T-cell (primary cell): ENCODE results near the gene PTDSS2. TPM values are rescaled to one million over a fixed set of nuclear protein-coding genes. Genes with fewer than 3 reads are reported as not detected.

Experiments used
- ATAC-seq, 4 experiments: fragments of 200-7000 bp in 3 of 4; fragments of 150-1000 bp in 1 of 4; cut with Tn5 transposase; replicated peaks in 1 of 4; 1 replicate in 3 of 4; 2 replicates in 1 of 4; pipeline ENCODE4 v1.10.0; 2021; ENCODE audit warnings: moderate library complexity in 3 of 4, mild to moderate bottlenecking in 2 of 4, moderate number of reproducible peaks in 1 of 4
- CTCF ChIA-PET, 2 donors: fragments of 300-600 bp; sonication (Branson Sonifier 250); formaldehyde crosslinking; loops; one replicate each; lab custom pipeline; 2022; ENCODE audit warnings: antibody characterized with exemption in 2 of 2; lab: Charles Lee
- POLR2A ChIA-PET, 2 donors: fragments of 300-600 bp; sonication (Branson Sonifier 250); formaldehyde crosslinking; loops; one replicate each; lab custom pipeline; 2022; ENCODE audit warnings: antibody characterized with exemption in 2 of 2; lab: Charles Lee
- DNase-seq, 35 experiments: peaks; one replicate each; pipeline versions ENCODE4 v3.0.0 to v3.0.0-alpha.2; 2013 to 2023
- H3K27ac ChIP-seq: one replicate; pipeline ENCODE4 v1.5.1; 2013; ENCODE audit warnings: low read length
- H3K27me3 ChIP-seq, 2 experiments: replicated peaks in 1 of 2; 1 replicate in 1 of 2; 2 replicates in 1 of 2; pipeline versions ENCODE4 v1.6.1 to v1.7.0; 2013; ENCODE audit warnings: low read length in 1 of 2, mixed read lengths in 1 of 2; ENCODE audit not compliant: control insufficient read depth in 2 of 2, insufficient read depth in 2 of 2; ENCODE audit errors: extremely low read depth in 1 of 2
- H3K36me3 ChIP-seq, 2 donors: 1 replicate in 1 of 2; 2 replicates in 1 of 2; pipeline versions ENCODE4 v1.6.1 to v1.7.0; 2013; ENCODE audit warnings: low read length in 1 of 2; ENCODE audit not compliant: control insufficient read depth in 2 of 2, insufficient read depth in 1 of 2; ENCODE audit errors: extremely low read depth in 1 of 2
- H3K4me1 ChIP-seq, 2 experiments: 1 replicate in 1 of 2; 2 replicates in 1 of 2; pipeline versions ENCODE4 v1.6.1 to v1.7.0; 2013; ENCODE audit warnings: low read length in 2 of 2, mixed read lengths in 1 of 2; ENCODE audit not compliant: insufficient read depth in 2 of 2, control insufficient read depth in 1 of 2; ENCODE audit errors: extremely low read depth in 1 of 2
- H3K4me3 ChIP-seq, 2 donors: 1 replicate in 1 of 2; 2 replicates in 1 of 2; pipeline versions ENCODE4 v1.5.1 to v1.7.0; 2013; ENCODE audit warnings: mild to moderate bottlenecking in 2 of 2, low read length in 1 of 2, moderate library complexity in 1 of 2; ENCODE audit not compliant: control insufficient read depth in 1 of 2; ENCODE audit errors: extremely low read depth in 1 of 2
- H3K9me3 ChIP-seq: 2 replicates; pipeline ENCODE4 v1.7.0; 2013
- H3K27ac Mint-ChIP-seq, 2 donors: one replicate each; pipeline ENCODE4 v1.8.0; 2020 to 2021; ENCODE audit warnings: mild to moderate bottlenecking in 2 of 2, mixed read lengths in 2 of 2
- H3K27me3 Mint-ChIP-seq, 2 donors: one replicate each; pipeline ENCODE4 v1.8.0; 2021 to 2022; ENCODE audit warnings: mixed read lengths in 2 of 2
- H3K36me3 Mint-ChIP-seq: one replicate; pipeline ENCODE4 v1.8.0; 2021; ENCODE audit warnings: mixed read lengths
- H3K4me1 Mint-ChIP-seq, 3 donors: one replicate each; pipeline ENCODE4 v1.8.0; 2020 to 2022; ENCODE audit warnings: mixed read lengths in 3 of 3, mild to moderate bottlenecking in 1 of 3
- H3K4me3 Mint-ChIP-seq, 3 donors: one replicate each; pipeline ENCODE4 v1.8.0; 2020 to 2022; ENCODE audit warnings: mild to moderate bottlenecking in 3 of 3, mixed read lengths in 3 of 3, moderate library complexity in 3 of 3
- H3K9me3 Mint-ChIP-seq, 3 donors: one replicate each; pipeline ENCODE4 v1.8.0; 2020 to 2022; ENCODE audit warnings: mixed read lengths in 3 of 3
- WGBS: methylation state at CpG from one replicate; pipeline ENCODE4 v1.1.5; 2013; ENCODE audit warnings: missing lambda C conversion rate; ENCODE audit not compliant: insufficient coverage; 5-methylcytosine and 5-hydroxymethylcytosine counted together
- total RNA-seq, 35 experiments: library from RNA in 6 of 35; stranded (reverse) in 6 of 35; fragments of 120-200 nt in 1 of 35; gene quantifications; one replicate each; pipeline versions ENCODE4 v1.2.1 to v1.2.4 and lab custom pipeline; 2013 to 2026

PTDSS2 gene
- total RNA-seq, 5 donors from 2014 or later (not counting 1 experiment from before 2014, with no cell fraction given): 22.4 to 33.5 (median 28.7) TPM

- no peaks in the 10 kb centered on the region for H3K9me3 ChIP-seq
- no peak overlapping the region for H3K27ac Mint-ChIP-seq
- no peaks in the 10 kb centered on the region for H3K27me3 ChIP-seq
- no peak overlapping the region for H3K4me3 Mint-ChIP-seq
- no peak overlapping the region for H3K27ac ChIP-seq
- H3K36me3 ChIP-seq: peaks cover 0 to 4% of the 10 kb centered on the region in 2 donors
- no peaks in the 10 kb centered on the region for H3K9me3 Mint-ChIP-seq
- no peaks in the 10 kb centered on the region for H3K27me3 Mint-ChIP-seq
- H3K36me3 Mint-ChIP-seq: no peaks in the 10 kb centered on the region
- POLR2A ChIA-PET: no interaction called here
- no peaks in the 10 kb centered on the region for H3K4me1 Mint-ChIP-seq
- WGBS: 97% methylated on average over 38 of the region's 38 CpGs
- DNase-seq: no peak
- CTCF ChIA-PET: no interaction called here
- no peak overlapping the region for H3K4me3 ChIP-seq
- no peak for ATAC-seq
- H3K4me1 ChIP-seq: no peaks in the 10 kb centered on the region
These were observed 34.5 kb downstream of the PTDSS2 start for GRCh38 chr11:484616-485015.

- H3K4me3 ChIP-seq: no peak overlapping the region
- ChIA-PET CTCF (no interaction called here), POLR2A (no interaction called here)
- H3K4me1 ChIP-seq: no peaks in the 10 kb centered on the region
- no peak overlapping the region for H3K27ac ChIP-seq
- 97% methylated on average over 18 of the region's 23 CpGs for WGBS
- Mint-ChIP-seq H3K36me3 (no peaks in the 10 kb centered on the region), H3K9me3 (no peaks in the 10 kb centered on the region), H3K27me3 (no peaks in the 10 kb centered on the region), H3K4me1 (no peaks in the 10 kb centered on the region), H3K27ac (no peak overlapping the region), H3K4me3 (no peak overlapping the region)
- DNase-seq: no peak
- ATAC-seq: no peak
- peaks cover 0 to 12% of the 10 kb centered on the region in 2 donors for H3K36me3 ChIP-seq
- no peaks in the 10 kb centered on the region for H3K9me3 ChIP-seq
- H3K27me3 ChIP-seq: no peaks in the 10 kb centered on the region
These were observed 36.1 kb downstream of the PTDSS2 start for GRCh38 chr11:486189-486588.

- Mint-ChIP-seq H3K27ac (no peak overlapping the region), H3K9me3 (no peaks in the 10 kb centered on the region), H3K4me1 (no peaks in the 10 kb centered on the region), H3K27me3 (no peaks in the 10 kb centered on the region), H3K4me3 (no peak overlapping the region), H3K36me3 (peaks cover 5% of the 10 kb centered on the region)
- no peak for ATAC-seq
- Histone ChIP-seq H3K4me3 (no peak overlapping the region), H3K27ac (no peak overlapping the region), H3K9me3 (no peaks in the 10 kb centered on the region), H3K27me3 (no peaks in the 10 kb centered on the region), H3K4me1 (no peaks in the 10 kb centered on the region), H3K36me3 (peaks cover 0 to 12% of the 10 kb centered on the region in 2 donors)
- ChIA-PET POLR2A (no interaction called here), CTCF (no interaction called here)
- DNase-seq: no peak
- WGBS: 97% methylated on average over 22 of the region's 22 CpGs
These were observed 37.5 kb downstream of the PTDSS2 start for GRCh38 chr11:487571-488021.

- no peaks in the 10 kb centered on the region for H3K4me1 Mint-ChIP-seq
- Histone ChIP-seq H3K27ac (no peak overlapping the region), H3K27me3 (no peaks in the 10 kb centered on the region), H3K4me1 (no peaks in the 10 kb centered on the region), H3K36me3 (peaks cover 0 to 12% of the 10 kb centered on the region in 2 donors), H3K9me3 (no peaks in the 10 kb centered on the region), H3K4me3 (no peak overlapping the region)
- H3K4me3 Mint-ChIP-seq: no peak overlapping the region
- ATAC-seq: no peak
- peaks cover 5% of the 10 kb centered on the region for H3K36me3 Mint-ChIP-seq
- WGBS: 92% methylated on average over 25 of the region's 25 CpGs
- H3K27me3 Mint-ChIP-seq: no peaks in the 10 kb centered on the region
- CTCF ChIA-PET: no interaction called here
- H3K9me3 Mint-ChIP-seq: no peaks in the 10 kb centered on the region
- no peak overlapping the region for H3K27ac Mint-ChIP-seq
- DNase-seq: no peak
- POLR2A ChIA-PET: no interaction called here
These were observed 38.0 kb downstream of the PTDSS2 start for GRCh38 chr11:488062-488461.

GRCh38 chr11:488579-488978 is 38.5 kb downstream of the PTDSS2 start:
- Histone ChIP-seq H3K4me1 (no peaks in the 10 kb centered on the region), H3K36me3 (peaks cover under 1 to 12% of the 10 kb centered on the region in 2 donors), H3K27ac (no peak overlapping the region), H3K4me3 (no peak overlapping the region), H3K27me3 (no peaks in the 10 kb centered on the region), H3K9me3 (no peaks in the 10 kb centered on the region)
- H3K4me1 Mint-ChIP-seq: no peaks in the 10 kb centered on the region
- H3K9me3 Mint-ChIP-seq: no peaks in the 10 kb centered on the region
- DNase-seq (no peak), ATAC-seq (no peak)
- CTCF ChIA-PET: no interaction called here
- POLR2A ChIA-PET: no interaction called here
- 98% methylated on average over 13 of the region's 19 CpGs for WGBS
- H3K36me3 Mint-ChIP-seq: peaks cover 5% of the 10 kb centered on the region
- no peaks in the 10 kb centered on the region for H3K27me3 Mint-ChIP-seq
- no peak overlapping the region for H3K4me3 Mint-ChIP-seq
- no peak overlapping the region for H3K27ac Mint-ChIP-seq

- H3K4me3 Mint-ChIP-seq: no peak overlapping the region
- ChIA-PET CTCF (interaction anchor here in 1 of 2 donors (0.5 kb wide), 1 partner anchor 129 kb away, joined by 6 read pairs; no protein-coding TSS in a partner anchor), POLR2A (no interaction called here)
- 95% methylated on average over 19 of the region's 19 CpGs for WGBS
- no peak overlapping the region for H3K27ac ChIP-seq
- DNase-seq: no peak
- no peak overlapping the region for H3K27ac Mint-ChIP-seq
- H3K27me3 ChIP-seq: no peaks in the 10 kb centered on the region
- no peaks in the 10 kb centered on the region for H3K4me1 ChIP-seq
- H3K36me3 Mint-ChIP-seq: peaks cover 5% of the 10 kb centered on the region
- H3K27me3 Mint-ChIP-seq: no peaks in the 10 kb centered on the region
- no peaks in the 10 kb centered on the region for H3K4me1 Mint-ChIP-seq
- peaks cover 3 to 12% of the 10 kb centered on the region in 2 donors for H3K36me3 ChIP-seq
- H3K9me3 Mint-ChIP-seq: no peaks in the 10 kb centered on the region
- ATAC-seq: no peak
- H3K9me3 ChIP-seq: no peaks in the 10 kb centered on the region
- no peak overlapping the region for H3K4me3 ChIP-seq
These were observed 38.9 kb downstream of the PTDSS2 start for GRCh38 chr11:488992-489391.
